Mesothelial cell of epicardium (in vitro differentiated cells): Measurements from ENCODE around the gene CHAF1B. TPM values are rescaled to one million over a fixed set of nuclear protein-coding genes. Genes with fewer than 3 reads are reported as not detected.

Experiments
- DNase-seq, 2 experiments: peaks; one replicate each; pipeline ENCODE4 v3.0.0; 2021; ENCODE audit warnings: low spot score in 2 of 2; ENCODE audit not compliant: unreplicated experiment in 2 of 2
- H3K27ac Mint-ChIP-seq: 2 replicates; pipeline ENCODE4 v1.8.0; 2021; ENCODE audit warnings: mixed read lengths
- H3K27me3 Mint-ChIP-seq: 2 replicates; pipeline ENCODE4 v1.8.0; 2021; ENCODE audit warnings: low read depth, mixed read lengths
- H3K36me3 Mint-ChIP-seq: 2 replicates; pipeline ENCODE4 v1.8.0; 2021; ENCODE audit warnings: mixed read lengths
- H3K4me1 Mint-ChIP-seq: 2 replicates; pipeline ENCODE4 v1.8.0; 2021; ENCODE audit warnings: mixed read lengths
- H3K4me3 Mint-ChIP-seq: 2 replicates; pipeline ENCODE4 v1.8.0; 2021; ENCODE audit warnings: mild to moderate bottlenecking, moderate library complexity, mixed read lengths
- H3K9me3 Mint-ChIP-seq: 2 replicates; pipeline ENCODE4 v1.8.0; 2021; ENCODE audit warnings: mixed read lengths
- CTCF ChIP-seq: fragments of 200-600 bp; sonication (generic); IDR thresholded peaks from one replicate; pipeline ENCODE4 v1.5.0; 2021; ENCODE audit warnings: antibody characterized with exemption; ENCODE audit not compliant: unreplicated experiment
- total RNA-seq: library from RNA; stranded (reverse); gene quantifications from 3 replicates; pipeline ENCODE4 v1.2.1, GENCODE V29; 2021

The CHAF1B gene
- total RNA-seq, 1 donor from 2014 or later = 8.2 TPM

DNA sequence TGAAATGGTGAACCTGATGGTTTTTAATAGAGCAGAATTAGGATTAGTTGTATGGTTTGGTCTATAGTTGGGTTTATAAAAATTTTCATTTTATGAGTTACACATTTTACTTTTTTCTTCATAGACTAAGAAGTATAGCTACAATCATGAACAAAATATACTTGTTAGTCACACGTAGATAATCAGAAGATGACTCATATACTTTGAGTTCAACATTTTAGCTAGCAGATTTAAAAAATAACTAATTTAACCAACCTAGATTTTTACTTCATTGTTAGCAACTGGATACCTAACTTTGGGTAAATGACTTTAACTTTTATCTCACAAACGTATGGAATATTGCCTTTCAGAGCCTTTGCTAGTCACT lies 37.2 kb upstream of the CHAF1B start:
- no peak overlapping the region for H3K4me3 Mint-ChIP-seq
- no peaks in the 10 kb centered on the region for H3K9me3 Mint-ChIP-seq
- H3K27me3 Mint-ChIP-seq = no peaks in the 10 kb centered on the region
- H3K4me1 Mint-ChIP-seq = peaks cover 6% of the 10 kb centered on the region
- no peak overlapping the region for H3K27ac Mint-ChIP-seq
- TF ChIP-seq CTCF = no peak
- H3K36me3 Mint-ChIP-seq = peaks cover 35% of the 10 kb centered on the region
- no peak for DNase-seq

GRCh38 chr21:36349315-36349714 lies 35.9 kb upstream of the CHAF1B start:
- Mint-ChIP-seq H3K27me3 (no peaks in the 10 kb centered on the region), H3K36me3 (peaks cover 34% of the 10 kb centered on the region), H3K4me1 (peaks cover 6% of the 10 kb centered on the region), H3K4me3 (no peak overlapping the region), H3K9me3 (no peaks in the 10 kb centered on the region), H3K27ac (no peak overlapping the region)
- no peak for DNase-seq
- TF ChIP-seq CTCF = no peak

DNA sequence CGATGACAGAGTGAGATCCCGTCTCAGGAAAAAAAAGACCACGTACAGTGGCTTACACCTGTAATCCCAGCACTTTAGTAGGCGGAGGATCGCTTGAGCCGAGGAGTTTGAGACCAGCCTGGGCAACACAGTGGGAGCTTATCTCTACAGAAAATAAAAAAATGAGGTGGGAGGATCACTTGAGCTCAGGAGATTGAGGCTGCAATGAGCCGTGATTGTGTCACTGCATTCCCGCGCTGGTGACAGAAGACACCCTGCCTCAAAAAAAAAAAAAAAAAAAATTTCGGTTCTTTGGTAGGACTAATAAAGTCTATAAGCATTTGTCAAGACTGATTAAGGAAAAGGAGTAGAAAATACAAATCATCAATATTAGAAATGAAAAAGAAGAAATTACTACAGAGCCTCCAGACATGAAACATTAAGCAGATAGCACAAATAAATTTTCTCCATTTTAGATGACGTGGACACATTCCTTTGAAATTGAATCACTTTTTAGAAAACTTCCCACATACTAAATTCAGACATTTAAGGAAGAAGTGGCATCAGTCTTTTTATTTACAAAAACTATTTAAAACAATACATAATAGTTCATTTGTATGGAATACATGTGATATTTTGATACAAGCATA lies 34.8 kb upstream of the CHAF1B start:
- no peaks in the 10 kb centered on the region for H3K27me3 Mint-ChIP-seq
- peaks cover 31% of the 10 kb centered on the region for H3K36me3 Mint-ChIP-seq
- H3K4me3 Mint-ChIP-seq = no peak overlapping the region
- no peaks in the 10 kb centered on the region for H3K9me3 Mint-ChIP-seq
- H3K27ac Mint-ChIP-seq = peak overlapping the region; percentile 96
- H3K4me1 Mint-ChIP-seq = peaks cover 6% of the 10 kb centered on the region
- no peak for DNase-seq
- no peak for TF ChIP-seq CTCF

DNA sequence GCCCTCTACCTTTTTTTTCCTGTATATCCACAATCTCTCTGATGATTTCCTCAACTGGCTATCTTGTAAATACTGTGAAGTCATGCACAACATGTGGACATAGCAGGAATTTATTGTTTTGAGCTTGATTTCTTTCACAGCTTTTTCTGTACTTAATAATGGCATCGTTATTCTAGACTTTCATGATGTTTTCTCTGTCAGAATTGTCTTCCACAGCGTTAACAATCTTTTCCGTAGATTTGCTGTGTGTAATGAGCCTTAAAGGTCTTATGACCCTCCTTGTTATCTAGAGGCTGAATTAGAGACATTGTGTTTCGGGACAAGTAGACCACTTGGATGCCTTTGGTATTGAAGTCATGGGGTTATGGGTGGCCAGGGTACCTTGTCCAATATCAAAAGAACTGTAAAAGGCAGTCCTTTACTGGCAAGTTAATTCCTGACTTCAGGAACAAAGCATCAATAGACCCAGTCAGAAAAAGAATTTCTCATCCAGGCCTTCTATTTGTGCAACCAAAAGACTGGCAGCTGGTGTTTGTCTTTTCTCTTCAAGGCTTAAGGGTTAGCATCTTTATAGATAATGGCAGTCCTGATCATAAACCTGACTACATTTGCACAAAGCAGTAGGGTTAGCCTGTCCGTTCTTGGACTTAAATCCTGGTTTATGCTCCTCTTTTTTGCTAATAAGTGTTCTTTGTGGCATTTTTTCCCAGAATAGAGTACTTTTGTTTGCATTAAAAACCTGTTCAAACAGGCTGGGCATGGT lies 30.1 kb upstream of the CHAF1B start:
- no peak overlapping the region for H3K4me3 Mint-ChIP-seq
- no peaks in the 10 kb centered on the region for H3K9me3 Mint-ChIP-seq
- DNase-seq = no peak
- no peaks in the 10 kb centered on the region for H3K27me3 Mint-ChIP-seq
- peaks cover 32% of the 10 kb centered on the region for H3K36me3 Mint-ChIP-seq
- no peak overlapping the region for H3K27ac Mint-ChIP-seq
- peaks cover 3% of the 10 kb centered on the region for H3K4me1 Mint-ChIP-seq
- no peak for TF ChIP-seq CTCF

DNA sequence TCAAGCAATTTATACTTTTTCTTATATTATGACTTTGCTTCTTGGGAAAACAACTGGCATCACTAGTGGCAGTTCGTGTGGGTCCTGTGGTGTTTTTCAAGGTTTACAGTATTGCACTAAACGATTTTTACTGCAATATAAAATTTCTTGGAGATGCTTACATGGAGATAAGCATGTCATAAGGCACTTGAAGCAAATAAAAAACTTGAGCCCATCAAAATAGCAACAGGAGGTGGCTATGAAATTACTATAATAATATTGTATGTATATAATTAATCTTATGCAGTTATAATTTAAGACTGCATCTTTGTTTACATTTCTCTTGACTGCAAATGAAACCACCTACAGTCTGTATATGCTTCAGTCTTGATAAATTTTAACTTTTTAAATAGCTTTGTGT lies 29.3 kb upstream of the CHAF1B start:
- no peak overlapping the region for H3K27ac Mint-ChIP-seq
- DNase-seq = no peak
- H3K9me3 Mint-ChIP-seq = no peaks in the 10 kb centered on the region
- TF ChIP-seq CTCF = no peak
- H3K4me3 Mint-ChIP-seq = no peak overlapping the region
- no peaks in the 10 kb centered on the region for H3K4me1 Mint-ChIP-seq
- H3K36me3 Mint-ChIP-seq = peaks cover 34% of the 10 kb centered on the region
- no peaks in the 10 kb centered on the region for H3K27me3 Mint-ChIP-seq
